Glomerular visceral epithelial cell (primary cell): ENCODE measurements around the gene PGAP3.

Source experiments
- DNase-seq: peaks from one replicate; pipeline ENCODE4 v3.0.0-alpha.2; 2016; ENCODE audit errors: extremely low spot score

The PGAP3 gene

GRCh38 chr17:39639566-39640458 is 48.0 kb downstream of the PGAP3 start:
- DNase-seq, result no peak

DNA sequence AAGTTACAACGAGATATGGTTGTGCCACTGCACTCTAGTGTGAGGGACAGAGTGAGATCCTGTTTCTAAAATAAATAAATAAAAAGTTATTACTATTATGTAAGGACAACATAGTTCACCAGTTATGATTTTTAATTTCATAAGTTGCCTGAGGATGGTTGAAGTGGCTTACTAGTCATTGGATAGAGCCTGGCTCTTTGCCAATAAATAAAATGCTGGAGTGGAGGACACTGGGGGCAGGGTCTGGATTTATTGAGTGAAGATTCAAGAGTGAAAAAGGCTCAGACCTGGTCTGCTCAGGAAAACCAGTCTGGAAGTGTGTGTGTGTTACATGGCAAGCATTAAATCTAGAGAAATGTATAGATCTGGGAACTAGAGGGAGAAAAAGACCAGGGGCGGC is 48.8 kb downstream of the PGAP3 start:
- DNase-seq, result no peak

- no peak for DNase-seq
Observed at GRCh38 chr17:39638317-39638716, 49.5 kb downstream of the PGAP3 start.

DNA sequence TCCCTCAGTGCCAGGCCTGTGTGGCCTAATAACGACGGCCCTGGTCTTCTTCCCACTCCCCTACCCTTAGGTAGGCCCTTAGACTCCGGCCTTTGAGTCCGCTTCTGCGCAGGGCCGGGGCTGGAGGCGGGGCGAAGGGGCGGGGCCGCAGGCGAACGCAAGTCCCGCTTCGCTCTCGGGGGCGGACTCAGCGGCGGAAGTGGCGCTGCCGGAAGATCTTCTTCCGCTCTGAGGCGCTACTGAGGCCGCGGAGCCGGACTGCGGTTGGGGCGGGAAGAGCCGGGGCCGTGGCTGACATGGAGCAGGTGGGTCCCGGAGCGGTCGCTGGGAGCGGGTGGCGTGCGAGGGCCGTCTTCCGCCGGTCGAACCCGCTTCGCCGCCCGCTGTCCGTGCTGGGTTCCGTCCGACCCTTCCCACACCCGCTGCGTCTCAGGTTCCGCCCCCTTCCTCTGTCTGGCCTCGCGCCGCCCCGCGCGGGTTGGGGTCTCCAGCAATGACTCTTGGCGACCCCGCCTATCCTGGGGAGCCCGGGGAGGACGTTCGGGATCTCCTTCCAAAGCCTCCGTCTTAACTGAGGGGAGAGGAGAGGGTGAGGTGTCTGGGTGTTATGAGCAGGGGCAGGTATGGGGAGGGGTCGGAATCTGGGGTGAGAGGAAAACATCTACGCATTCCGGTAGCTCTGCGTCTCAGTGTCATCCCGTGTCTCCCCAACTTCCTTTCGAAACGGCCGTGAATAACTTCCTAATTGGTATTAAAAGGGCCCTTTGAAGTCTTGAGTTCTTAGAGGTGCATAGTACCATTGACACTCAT is 50.7 kb downstream of the PGAP3 start, which contains the start of gene STARD3:
Gene STARD3, plus strand, starts transcription at position 218 of the 810 bp plus-strand sequence. CDS start 16,388 bp downstream, outside the sequence.
- peak; percentile 87 for DNase-seq

DNA sequence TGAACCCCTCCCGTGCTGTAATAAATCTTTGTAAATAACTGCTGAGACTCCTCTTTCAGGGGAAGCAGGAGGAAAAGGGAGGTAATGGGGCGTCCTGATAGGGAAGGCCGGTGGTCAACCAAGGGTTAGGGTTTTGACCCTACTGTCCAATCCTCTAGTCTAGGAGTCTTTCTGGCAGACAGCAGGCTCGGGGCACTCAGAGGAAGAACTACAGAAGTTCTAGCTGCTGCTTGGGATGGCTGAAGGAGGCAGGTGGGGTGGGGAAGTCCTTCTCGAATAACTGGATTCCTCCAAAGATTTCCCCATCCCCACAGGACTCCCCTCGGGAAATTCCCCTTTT is 51.3 kb downstream of the PGAP3 start:
- DNase-seq, result no peak

- no peak for DNase-seq
Observed at GRCh38 chr17:39635614-39636176, 52.2 kb downstream of the PGAP3 start.

GRCh38 chr17:39634384-39634871 is 53.4 kb downstream of the PGAP3 start:
- DNase-seq, result peak; percentile 59

GRCh38 chr17:39633570-39634183 is 54.2 kb downstream of the PGAP3 start:
- no peak for DNase-seq

GRCh38 chr17:39632153-39632941 is 55.5 kb downstream of the PGAP3 start:
- DNase-seq, result no peak

DNA sequence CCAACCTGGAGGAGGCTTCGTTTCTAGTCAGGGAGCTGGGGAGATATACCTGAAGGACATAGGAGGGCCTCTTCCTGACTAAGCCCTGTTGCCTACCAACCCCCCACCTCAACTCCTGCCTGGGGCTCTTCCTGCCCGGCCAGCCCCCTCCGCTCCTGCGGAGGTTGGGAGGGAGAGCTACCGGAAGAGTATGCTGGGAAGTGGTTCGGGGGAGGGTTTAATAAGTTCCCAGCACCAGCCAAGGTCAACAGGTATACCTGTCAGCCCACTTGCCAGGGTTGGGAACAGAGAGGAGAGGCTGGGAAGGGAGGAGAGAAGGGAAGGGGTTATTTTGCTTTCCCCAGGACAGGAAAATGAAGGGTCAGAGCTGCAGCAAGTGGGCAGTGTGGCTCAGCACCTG is 56.5 kb downstream of the PGAP3 start:
- no peak for DNase-seq

DNA sequence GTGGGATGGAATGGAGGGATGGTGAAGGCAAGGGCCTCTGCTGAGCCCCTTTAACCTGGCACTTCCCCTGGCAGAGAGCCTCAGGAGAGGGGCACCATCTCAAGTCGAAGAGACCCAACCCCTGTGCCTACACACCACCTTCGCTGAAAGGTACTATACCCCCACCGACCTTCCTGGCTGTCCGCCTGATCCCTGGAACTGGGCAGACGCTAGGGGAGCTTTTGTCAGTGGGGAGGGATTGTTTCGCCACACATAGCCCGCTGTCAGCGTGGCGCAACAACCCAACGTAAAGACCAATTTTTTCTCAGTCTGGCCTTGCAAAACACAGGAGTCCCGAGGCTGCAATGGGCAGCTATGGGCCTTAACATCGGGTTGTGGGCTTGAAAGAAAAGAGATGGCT is 58.0 kb downstream of the PGAP3 start:
- DNase-seq, result no peak

DNA sequence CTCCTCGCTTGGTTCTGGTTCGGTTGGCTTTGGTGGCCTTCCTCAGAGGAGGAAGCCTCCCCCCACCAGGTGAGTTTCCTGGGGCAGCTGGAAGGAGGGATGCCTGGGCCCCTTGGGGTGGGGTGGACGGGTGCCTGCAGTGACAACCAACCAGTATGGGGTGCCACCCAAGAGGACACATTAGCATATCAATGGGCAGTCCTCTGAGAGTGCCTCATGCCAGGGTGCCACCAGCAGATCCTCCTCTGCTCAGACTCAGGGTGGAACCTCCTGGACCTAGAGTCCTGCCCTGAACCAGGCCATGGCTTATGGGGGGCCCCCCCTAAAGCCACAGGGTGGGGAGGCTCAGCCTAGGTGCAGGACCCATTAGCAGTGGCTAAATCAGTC is 58.4 kb downstream of the PGAP3 start:
- DNase-seq, result no peak

DNA sequence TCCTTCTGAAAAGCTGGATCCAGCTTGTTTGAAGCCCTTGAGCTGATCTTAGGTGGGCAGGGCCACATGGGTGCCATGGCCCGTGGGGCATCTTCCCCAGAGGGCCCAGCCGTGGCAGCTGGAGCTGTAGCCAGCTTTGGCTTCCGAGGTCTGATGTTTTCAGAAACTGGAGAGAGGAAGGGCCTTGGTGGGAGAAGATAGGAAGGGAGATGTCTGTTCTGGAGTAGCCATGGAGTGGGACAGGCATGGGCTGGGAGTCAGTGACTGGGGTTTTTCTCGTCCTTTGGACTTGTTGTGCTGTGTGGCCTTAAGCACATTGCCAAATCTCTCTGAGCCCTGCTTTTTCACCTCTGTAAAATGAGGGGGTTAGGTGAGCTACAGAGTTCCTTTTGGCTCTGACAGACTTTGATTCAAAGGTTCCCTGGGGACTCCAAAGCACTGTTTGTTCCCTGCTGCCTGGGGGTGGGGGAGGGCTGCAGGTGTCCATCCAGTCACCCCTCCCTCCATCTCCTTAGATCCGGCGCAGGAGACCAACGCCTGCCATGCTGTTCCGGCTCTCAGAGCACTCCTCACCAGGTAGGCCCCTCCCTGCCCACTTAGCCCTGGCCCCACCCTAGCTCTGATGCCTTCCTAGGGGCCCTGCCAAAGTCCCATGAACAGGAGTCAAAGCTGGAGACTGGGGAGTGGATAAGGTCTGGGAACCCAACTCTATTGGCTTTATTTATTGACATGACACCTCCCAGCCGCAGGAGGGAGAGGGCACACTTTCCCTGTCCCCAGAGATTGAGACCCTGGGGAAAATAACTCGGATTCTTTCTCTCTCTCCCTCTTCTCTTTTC is 59.0 kb downstream of the PGAP3 start:
- DNase-seq, result no peak

DNA sequence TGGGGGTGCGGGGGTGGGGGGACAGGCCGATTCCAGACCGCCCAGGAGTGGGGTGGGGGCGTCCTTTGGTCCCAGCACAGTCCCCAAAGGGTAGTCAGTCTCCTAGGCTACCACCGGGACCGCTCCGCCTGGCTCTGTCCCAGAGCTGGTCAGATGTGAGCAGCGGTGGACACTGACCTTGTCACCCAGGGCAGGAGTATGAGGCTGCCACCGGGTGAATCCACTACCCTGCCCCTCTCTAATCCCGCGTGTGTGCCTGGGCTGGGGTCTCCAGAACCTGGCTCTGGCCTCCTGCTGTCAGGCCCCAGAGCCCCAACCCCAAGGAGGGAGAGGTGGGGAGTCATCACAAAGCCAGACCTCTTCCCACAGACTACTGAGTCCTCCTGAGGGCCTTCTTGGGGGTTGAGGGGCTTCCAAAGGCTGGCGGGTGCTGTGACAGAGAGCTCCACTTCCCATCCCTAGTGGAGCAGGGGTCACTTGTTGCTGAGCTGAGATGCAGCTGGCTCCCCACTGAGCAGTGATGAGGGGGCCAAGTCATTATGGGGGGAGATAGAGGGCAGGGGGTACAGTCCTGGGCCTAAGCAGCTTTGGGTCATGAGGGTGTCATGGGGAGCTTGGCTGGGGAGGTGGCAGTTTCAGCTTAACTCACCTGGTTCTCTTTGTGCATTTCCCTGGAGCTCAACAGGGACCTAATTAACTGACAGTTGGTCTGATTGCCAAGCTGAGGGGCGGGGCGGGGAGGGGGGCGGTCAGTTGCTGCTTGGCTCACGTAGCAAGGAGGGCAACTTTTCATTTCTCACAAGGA is 59.9 kb downstream of the PGAP3 start:
- no peak for DNase-seq

GRCh38 chr17:39627047-39627711 is 60.7 kb downstream of the PGAP3 start:
- no peak for DNase-seq

GRCh38 chr17:39626171-39627046 is 61.4 kb downstream of the PGAP3 start, which contains the start of gene PPP1R1B:
PPP1R1B (plus strand) TSS chr17:39626952; CDS start chr17:39627393, 441 bp downstream.
- DNase-seq, result no peak

DNA sequence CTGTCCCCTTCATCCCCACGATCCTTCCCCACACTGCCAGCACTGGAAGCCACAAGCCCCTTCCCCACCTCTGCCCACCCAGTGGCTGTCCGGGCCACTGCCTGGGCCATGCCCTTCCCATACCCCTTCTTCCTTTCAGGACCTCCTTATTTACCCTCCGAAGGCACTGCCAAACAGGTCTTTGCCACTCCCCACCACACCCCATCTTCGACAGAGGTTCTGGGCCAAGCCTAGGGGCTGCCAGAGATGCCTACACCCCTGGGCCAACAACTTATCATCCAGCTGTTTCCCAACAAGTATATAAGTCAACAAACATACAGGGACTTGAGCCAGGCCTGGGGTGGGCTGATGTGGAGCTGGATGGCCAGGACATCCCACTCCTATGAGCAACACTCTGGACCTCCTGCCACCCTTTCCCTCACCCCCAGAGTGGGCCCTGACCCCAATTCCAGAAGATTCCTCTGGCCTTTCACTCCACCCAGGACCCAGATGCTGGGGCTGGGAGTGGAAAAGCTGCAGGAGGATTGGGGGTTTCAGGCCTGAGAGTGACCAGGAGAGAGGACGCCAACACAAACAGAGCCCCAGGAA is 62.6 kb downstream of the PGAP3 start:
- DNase-seq, result no peak
